GM23338 (cell line): Measurements from ENCODE around the gene ANKFN1.

Experiments used
- CREB1 ChIP-seq: fragments of 250-450 bp; sonication (Bioruptor Pico); IDR thresholded peaks from 2 replicates; pipeline ENCODE4 v1.5.0; 2020; ENCODE audit warnings: low read depth, mild to moderate bottlenecking, moderate library complexity
- CTCF ChIP-seq, 2 experiments: fragments of 200-600 bp in 1 of 2; sonication (generic) in 1 of 2; conservative IDR thresholded peaks; 2 replicates each; pipeline versions ENCODE4 v1.5.1 to v1.6.1; 2016 to 2017; ENCODE audit warnings: antibody characterized with exemption in 2 of 2, low read depth in 2 of 2, mild to moderate bottlenecking in 2 of 2, moderate library complexity in 1 of 2
- ETS1 ChIP-seq: IDR thresholded peaks from 2 replicates; pipeline ENCODE4 v1.6.1; 2016; ENCODE audit warnings: antibody characterized with exemption
- EZH2 ChIP-seq: fragments of 200-600 bp; sonication (generic); IDR thresholded peaks from one replicate; pipeline ENCODE4 v1.8.0; 2017; ENCODE audit warnings: antibody characterized with exemption, mild to moderate bottlenecking, low read depth; ENCODE audit not compliant: unreplicated experiment
- EZH2phosphoT487 ChIP-seq: fragments of 200-600 bp; sonication (generic); IDR thresholded peaks from one replicate; pipeline ENCODE4 v1.8.1; 2018; ENCODE audit warnings: antibody characterized with exemption; ENCODE audit not compliant: unreplicated experiment
- NANOG ChIP-seq: IDR thresholded peaks from 2 replicates; pipeline ENCODE4 v1.6.1; 2016; ENCODE audit warnings: antibody characterized with exemption, borderline replicate concordance
- POLR2AphosphoS5 ChIP-seq: IDR thresholded peaks from 2 replicates; pipeline ENCODE4 v1.6.1; 2016; ENCODE audit warnings: antibody characterized with exemption, low read depth
- REST ChIP-seq: IDR thresholded peaks from one replicate; pipeline ENCODE4 v1.6.1; 2018; ENCODE audit warnings: antibody characterized with exemption; ENCODE audit not compliant: unreplicated experiment
- ZNF331 ChIP-seq: fragments of 250-450 bp; sonication (Bioruptor Pico); IDR thresholded peaks from 2 replicates; pipeline ENCODE4 v1.5.0; 2020; ENCODE audit warnings: low read depth, mild to moderate bottlenecking, moderate library complexity
- ZNF462 ChIP-seq: fragments of 250-450 bp; sonication (Bioruptor Pico); IDR thresholded peaks from 2 replicates; pipeline ENCODE4 v1.5.0; 2020; ENCODE audit warnings: mild to moderate bottlenecking, moderate library complexity

DNA sequence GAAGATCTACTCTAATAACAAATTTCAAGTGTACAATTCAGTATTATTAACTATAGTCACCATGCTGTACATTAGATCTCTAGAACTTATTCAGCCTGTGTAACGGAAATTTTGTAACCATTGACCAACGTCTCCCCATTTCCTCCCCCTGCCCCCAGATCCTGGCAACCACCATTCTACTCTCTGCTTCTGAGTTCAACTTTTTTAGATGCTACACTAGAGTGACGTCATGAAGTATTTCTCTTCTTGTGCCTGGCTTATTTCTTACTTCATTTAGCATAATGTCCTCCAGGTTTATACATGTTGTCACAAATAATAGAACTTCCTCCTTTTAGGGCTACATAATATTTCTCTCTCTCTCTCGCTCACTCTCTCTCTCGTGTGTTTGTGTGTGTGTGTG is 157.5 kb downstream of the ANKFN1 start:
- TF ChIP-seq EZH2 (no peak), POLR2AphosphoS5 (no peak), CTCF (conservative IDR thresholded peaks at IDR 0.05; ENCODE audit: low read depth in 2 of 2) (no peak), REST (no peak), EZH2phosphoT487 (no peak), ZNF462 (CRISPR knock-in tag) (no peak), NANOG (no peak), ZNF331 (CRISPR knock-in tag) (no peak), CREB1 (CRISPR knock-in tag) (no peak), ETS1 (no peak)
